NB4 (cell line): Measurements from ENCODE around the gene BATF.
A peak's percentile ranks its signal among the peaks of the same experiment; 100 is the strongest.

Experiments
- DNase-seq: peaks from one replicate; pipeline ENCODE4 v3.0.0; 2010; ENCODE audit warnings: low read depth
- H3K4me3 ChIP-seq: one replicate; pipeline ENCODE4 v1.5.1; 2011; ENCODE audit warnings: mild to moderate bottlenecking, low read depth, low read length, moderate library complexity
- MYC ChIP-seq: IDR thresholded peaks from 2 replicates; pipeline ENCODE4 v1.6.1; 2011; ENCODE audit warnings: low read depth, low read length
- POLR2A ChIP-seq: IDR thresholded peaks from 2 replicates; pipeline ENCODE4 v1.6.1; 2011; ENCODE audit warnings: mild to moderate bottlenecking; ENCODE audit not compliant: insufficient read length; ENCODE audit errors: extremely low read depth
- TF ChIP-seq, protein P1 (sequence below): IDR thresholded peaks from one replicate; pipeline ENCODE4 v1.5.1; 2012; ENCODE audit warnings: low read depth, low read length
- TF ChIP-seq, protein P2 (sequence below): IDR thresholded peaks from 2 replicates; pipeline ENCODE4 v1.6.1; 2011; ENCODE audit warnings: low read depth, low read length

Gene BATF

DNA sequence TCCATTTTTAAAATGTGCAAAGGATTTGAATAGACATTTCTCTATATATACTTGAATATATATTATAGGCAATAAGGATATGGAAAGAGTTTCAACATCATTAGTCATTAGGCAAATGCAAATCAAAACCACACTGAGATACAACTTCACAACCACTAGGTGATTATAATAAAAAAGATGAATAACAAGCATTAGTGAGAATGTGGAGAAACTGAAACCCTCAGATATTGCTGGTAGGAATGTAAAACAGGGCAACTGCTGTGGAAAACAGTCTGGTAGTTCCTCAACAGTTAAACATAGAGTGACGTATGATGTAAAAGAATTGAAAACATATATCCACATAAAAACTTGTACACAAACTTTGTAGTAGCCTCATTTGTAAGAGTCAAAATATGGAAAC is 11.7 kb upstream of the BATF start:
- TF ChIP-seq, protein P1, sequence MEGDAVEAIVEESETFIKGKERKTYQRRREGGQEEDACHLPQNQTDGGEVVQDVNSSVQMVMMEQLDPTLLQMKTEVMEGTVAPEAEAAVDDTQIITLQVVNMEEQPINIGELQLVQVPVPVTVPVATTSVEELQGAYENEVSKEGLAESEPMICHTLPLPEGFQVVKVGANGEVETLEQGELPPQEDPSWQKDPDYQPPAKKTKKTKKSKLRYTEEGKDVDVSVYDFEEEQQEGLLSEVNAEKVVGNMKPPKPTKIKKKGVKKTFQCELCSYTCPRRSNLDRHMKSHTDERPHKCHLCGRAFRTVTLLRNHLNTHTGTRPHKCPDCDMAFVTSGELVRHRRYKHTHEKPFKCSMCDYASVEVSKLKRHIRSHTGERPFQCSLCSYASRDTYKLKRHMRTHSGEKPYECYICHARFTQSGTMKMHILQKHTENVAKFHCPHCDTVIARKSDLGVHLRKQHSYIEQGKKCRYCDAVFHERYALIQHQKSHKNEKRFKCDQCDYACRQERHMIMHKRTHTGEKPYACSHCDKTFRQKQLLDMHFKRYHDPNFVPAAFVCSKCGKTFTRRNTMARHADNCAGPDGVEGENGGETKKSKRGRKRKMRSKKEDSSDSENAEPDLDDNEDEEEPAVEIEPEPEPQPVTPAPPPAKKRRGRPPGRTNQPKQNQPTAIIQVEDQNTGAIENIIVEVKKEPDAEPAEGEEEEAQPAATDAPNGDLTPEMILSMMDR = no peak
- TF ChIP-seq MYC (no peak), POLR2A (no peak)
- TF ChIP-seq, protein P2, sequence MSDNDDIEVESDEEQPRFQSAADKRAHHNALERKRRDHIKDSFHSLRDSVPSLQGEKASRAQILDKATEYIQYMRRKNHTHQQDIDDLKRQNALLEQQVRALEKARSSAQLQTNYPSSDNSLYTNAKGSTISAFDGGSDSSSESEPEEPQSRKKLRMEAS = no peak
- no peak for DNase-seq
- H3K4me3 ChIP-seq = no peak overlapping the region

DNA sequence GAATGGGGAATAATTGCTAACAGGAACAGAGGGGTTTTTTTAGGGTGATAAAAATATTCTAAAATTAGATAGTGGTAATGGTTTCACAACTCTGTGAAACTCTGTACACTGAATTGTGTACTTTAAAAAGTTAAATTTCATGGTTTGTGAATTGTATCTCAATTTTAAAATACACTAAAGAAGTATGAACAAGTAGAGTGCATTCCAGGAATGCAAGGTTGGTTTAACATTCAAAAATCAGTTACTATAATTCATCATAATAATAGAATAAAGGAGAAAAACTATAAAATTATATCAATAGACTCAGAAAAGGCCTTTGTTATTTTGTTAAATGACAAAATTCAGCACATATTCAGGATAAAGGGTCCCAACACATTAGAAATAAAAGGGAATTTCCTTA is 11.1 kb upstream of the BATF start:
- TF ChIP-seq MYC = no peak
- TF ChIP-seq, protein P2 = no peak
- TF ChIP-seq, protein P1 = no peak
- H3K4me3 ChIP-seq = no peak overlapping the region

GRCh38 chr14:75513911-75514672 is 8.2 kb upstream of the BATF start:
- peak; percentile 22 for DNase-seq
- H3K4me3 ChIP-seq = no peak overlapping the region
- TF ChIP-seq MYC = no peak
- TF ChIP-seq, protein P1 = no peak

More for the DNA sequence above, 11.1 kb upstream of the BATF start:
- DNase-seq = no peak

DNA sequence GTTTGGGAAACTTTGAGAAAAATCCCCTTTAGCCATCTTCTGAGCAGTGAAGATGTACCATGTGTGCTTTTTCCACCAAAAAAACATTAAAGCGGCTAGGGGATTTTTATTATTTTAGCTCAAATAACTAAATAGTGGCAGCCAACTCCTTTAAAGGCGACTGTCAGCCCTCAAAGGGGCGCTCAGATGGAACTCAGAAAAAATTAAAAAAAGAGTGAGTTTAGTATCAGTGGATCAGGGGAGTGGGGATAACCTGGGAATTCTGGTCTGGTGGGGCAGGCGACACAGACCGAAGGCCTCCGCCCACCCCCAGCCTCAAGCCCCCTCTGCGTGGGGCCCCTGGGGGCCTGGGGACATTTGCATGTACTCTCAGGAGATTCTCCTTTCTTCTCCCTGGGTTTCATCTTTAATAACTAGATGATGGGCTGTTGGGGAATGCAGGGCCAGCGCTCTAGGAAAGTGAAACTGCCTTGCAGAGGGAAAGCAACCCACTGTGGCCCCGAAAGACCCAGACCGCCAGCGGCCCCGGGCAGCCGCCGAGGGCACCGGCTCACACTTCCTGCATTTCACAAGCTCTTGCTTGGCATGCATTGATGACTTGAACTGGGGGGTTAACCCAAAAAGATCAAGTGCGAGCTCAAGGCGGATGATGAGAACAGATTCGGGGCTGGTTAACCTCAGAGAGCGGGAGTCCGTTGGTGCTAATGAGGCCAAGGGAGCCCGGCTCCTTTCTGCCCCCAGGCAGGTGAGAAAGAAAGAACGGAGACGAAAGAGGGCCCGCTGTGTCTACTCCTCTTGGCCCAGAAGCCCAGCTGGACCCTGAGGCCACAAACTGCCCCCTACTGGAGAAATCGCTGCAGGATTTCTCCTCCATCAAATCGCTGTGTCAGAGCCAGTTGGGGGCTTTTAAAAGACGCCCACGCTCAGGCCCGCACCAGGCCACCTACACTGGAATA is 7.3 kb upstream of the BATF start:
- H3K4me3 ChIP-seq = peak overlapping the region; percentile 30
- TF ChIP-seq MYC = no peak
- TF ChIP-seq, protein P1 = peak; percentile 17
- DNase-seq = peak; percentile 87

DNA sequence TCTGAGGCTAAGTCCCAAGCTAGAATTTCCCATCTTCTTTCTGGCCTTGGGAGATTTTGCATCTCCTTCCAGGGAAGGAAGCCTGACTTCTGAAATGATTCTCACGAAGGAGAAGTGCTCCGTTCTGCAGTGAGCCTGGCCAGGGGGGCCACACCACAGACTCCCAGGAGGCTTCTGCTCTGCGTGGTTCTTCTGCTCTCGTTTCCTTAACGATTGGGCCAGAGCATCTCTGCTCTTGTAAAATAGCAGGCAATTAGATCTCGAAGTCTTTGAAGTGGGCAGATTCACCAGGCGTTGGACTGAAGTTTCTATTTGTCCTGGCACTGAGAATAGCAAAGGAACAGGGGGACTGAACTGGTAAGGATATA is 6.7 kb upstream of the BATF start:
- peak; percentile 90 for DNase-seq
- H3K4me3 ChIP-seq = peak overlapping the region; percentile 30
- TF ChIP-seq, protein P1 = no peak
- no peak for TF ChIP-seq MYC
- TF ChIP-seq, protein P2 = no peak; the same call in 1 of the 2 replicates
- TF ChIP-seq POLR2A = no peak
